ENCODE results near the gene IDI2. TPM values are rescaled to one million over a fixed set of nuclear protein-coding genes. Genes with fewer than 3 reads are reported as not detected.

IDI2 gene
- total RNA-seq, 1 donor = not detected

DNA sequence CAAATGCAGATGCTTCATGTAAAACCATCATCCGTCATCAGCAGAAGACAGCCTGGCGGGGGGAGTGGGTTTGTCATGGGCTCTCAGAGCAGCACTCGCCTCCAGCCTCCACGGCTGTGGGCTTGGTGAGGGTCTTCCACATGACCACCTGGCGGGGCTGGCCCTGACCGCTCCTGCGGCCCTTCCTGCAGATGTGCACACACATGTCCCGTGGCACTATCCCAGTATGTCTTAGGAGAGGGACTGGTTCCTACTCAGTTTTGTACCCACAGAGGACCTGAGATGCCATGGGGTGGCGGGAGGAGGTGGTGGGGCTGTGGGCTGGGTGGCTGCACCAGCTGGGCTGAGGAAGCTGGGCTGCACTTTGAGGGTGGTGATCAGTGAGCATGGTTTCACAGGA is 4.7 kb downstream of the IDI2 start:
- no peaks in the 10 kb centered on the region for H3K79me2 ChIP-seq (ENCODE audit: insufficient read depth, low read length)
- H3K4me2 ChIP-seq (ENCODE audit: insufficient read depth, low read length) = no peak overlapping the region
- no peak overlapping the region for H3K27ac ChIP-seq (ENCODE audit: low read depth, low read length)
- H3K9me3 ChIP-seq (ENCODE audit: low read depth, low read length) = no peaks in the 10 kb centered on the region
- no peaks in the 10 kb centered on the region for H3K27me3 ChIP-seq (ENCODE audit: insufficient read depth, low read length)
- H3K36me3 ChIP-seq (ENCODE audit: insufficient read depth, low read length) = peaks cover 39% of the 10 kb centered on the region
- H3K4me1 ChIP-seq (ENCODE audit: insufficient read depth, low read length) = no peaks in the 10 kb centered on the region
- no peak overlapping the region for H3K4me3 ChIP-seq (ENCODE audit: insufficient read depth, low read length)
- TF ChIP-seq, protein P1, sequence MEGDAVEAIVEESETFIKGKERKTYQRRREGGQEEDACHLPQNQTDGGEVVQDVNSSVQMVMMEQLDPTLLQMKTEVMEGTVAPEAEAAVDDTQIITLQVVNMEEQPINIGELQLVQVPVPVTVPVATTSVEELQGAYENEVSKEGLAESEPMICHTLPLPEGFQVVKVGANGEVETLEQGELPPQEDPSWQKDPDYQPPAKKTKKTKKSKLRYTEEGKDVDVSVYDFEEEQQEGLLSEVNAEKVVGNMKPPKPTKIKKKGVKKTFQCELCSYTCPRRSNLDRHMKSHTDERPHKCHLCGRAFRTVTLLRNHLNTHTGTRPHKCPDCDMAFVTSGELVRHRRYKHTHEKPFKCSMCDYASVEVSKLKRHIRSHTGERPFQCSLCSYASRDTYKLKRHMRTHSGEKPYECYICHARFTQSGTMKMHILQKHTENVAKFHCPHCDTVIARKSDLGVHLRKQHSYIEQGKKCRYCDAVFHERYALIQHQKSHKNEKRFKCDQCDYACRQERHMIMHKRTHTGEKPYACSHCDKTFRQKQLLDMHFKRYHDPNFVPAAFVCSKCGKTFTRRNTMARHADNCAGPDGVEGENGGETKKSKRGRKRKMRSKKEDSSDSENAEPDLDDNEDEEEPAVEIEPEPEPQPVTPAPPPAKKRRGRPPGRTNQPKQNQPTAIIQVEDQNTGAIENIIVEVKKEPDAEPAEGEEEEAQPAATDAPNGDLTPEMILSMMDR (IDR thresholded peaks at IDR 0.05; ENCODE audit: extremely low read depth, low read depth, low read length) = no peak
- no peak overlapping the region for H2AFZ ChIP-seq (ENCODE audit: low read length)
- H4K20me1 ChIP-seq (ENCODE audit: insufficient read depth, low read length) = peaks cover 3% of the 10 kb centered on the region
- DNase-seq (ENCODE audit: insufficient read length, low spot score, missing footprints) = no peak

DNA sequence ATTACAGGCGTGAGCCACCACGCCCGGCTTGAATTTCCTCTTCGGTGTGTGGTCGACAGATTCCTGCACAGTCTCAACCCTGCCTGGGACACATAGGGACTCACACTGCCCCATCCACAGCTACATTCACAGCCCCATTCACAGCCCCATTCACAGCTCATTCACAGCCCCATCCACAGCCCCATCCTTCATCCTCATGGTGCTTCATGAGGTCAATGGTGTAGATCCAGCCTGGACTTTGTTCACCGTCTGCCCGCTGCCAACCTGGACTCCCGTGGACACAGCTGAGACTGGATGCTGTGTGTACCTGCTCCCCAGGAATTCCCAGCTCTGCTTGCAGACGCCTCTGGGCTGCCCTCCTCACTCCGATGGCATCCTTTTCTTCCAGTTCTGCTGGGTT is 5.2 kb downstream of the IDI2 start:
- Histone ChIP-seq H3K27me3 (ENCODE audit: insufficient read depth, low read length) (no peaks in the 10 kb centered on the region), H3K9me3 (ENCODE audit: low read depth, low read length) (no peaks in the 10 kb centered on the region), H2AFZ (ENCODE audit: low read length) (no peak overlapping the region), H3K4me3 (ENCODE audit: insufficient read depth, low read length) (no peak overlapping the region), H3K79me2 (ENCODE audit: insufficient read depth, low read length) (no peaks in the 10 kb centered on the region), H3K27ac (ENCODE audit: low read depth, low read length) (no peak overlapping the region), H3K36me3 (ENCODE audit: insufficient read depth, low read length) (peaks cover 44% of the 10 kb centered on the region), H3K4me2 (ENCODE audit: insufficient read depth, low read length) (no peak overlapping the region), H3K4me1 (ENCODE audit: insufficient read depth, low read length) (no peaks in the 10 kb centered on the region), H4K20me1 (ENCODE audit: insufficient read depth, low read length) (peaks cover 4% of the 10 kb centered on the region)
- no peak for DNase-seq (ENCODE audit: insufficient read length, low spot score, missing footprints)
- TF ChIP-seq, protein P1 (IDR thresholded peaks at IDR 0.05; ENCODE audit: extremely low read depth, low read depth, low read length) = no peak

DNA sequence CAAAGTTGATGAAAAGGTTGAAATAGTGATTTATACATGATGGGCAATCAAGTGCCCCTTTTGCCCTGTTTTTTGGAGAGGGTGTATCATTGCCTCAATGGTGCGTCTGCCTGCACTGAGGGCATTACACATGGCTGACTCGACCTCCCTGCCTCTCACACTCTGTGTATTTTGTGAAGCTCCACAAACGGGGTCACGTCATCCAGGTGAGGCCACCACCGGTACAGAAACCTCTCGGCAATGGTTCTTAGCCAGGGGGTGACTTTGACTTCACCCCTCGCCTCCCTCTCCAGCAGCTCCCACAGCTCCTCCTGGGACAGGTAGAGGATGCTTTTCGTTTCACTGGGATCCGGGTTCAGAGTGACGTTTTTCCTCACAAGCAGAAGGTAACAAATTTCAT is 6.3 kb downstream of the IDI2 start:
- no peaks in the 10 kb centered on the region for H3K79me2 ChIP-seq (ENCODE audit: insufficient read depth, low read length)
- no peak overlapping the region for H3K27ac ChIP-seq (ENCODE audit: low read depth, low read length)
- no peaks in the 10 kb centered on the region for H3K9me3 ChIP-seq (ENCODE audit: low read depth, low read length)
- no peak overlapping the region for H3K4me2 ChIP-seq (ENCODE audit: insufficient read depth, low read length)
- TF ChIP-seq, protein P1 (IDR thresholded peaks at IDR 0.05; ENCODE audit: extremely low read depth, low read depth, low read length) = no peak
- H3K36me3 ChIP-seq (ENCODE audit: insufficient read depth, low read length) = peaks cover 52% of the 10 kb centered on the region
- no peak overlapping the region for H2AFZ ChIP-seq (ENCODE audit: low read length)
- DNase-seq (ENCODE audit: insufficient read length, low spot score, missing footprints) = no peak
- H3K27me3 ChIP-seq (ENCODE audit: insufficient read depth, low read length) = no peaks in the 10 kb centered on the region
- peaks cover 4% of the 10 kb centered on the region for H4K20me1 ChIP-seq (ENCODE audit: insufficient read depth, low read length)
- H3K4me1 ChIP-seq (ENCODE audit: insufficient read depth, low read length) = no peaks in the 10 kb centered on the region
- no peak overlapping the region for H3K4me3 ChIP-seq (ENCODE audit: insufficient read depth, low read length)

DNA sequence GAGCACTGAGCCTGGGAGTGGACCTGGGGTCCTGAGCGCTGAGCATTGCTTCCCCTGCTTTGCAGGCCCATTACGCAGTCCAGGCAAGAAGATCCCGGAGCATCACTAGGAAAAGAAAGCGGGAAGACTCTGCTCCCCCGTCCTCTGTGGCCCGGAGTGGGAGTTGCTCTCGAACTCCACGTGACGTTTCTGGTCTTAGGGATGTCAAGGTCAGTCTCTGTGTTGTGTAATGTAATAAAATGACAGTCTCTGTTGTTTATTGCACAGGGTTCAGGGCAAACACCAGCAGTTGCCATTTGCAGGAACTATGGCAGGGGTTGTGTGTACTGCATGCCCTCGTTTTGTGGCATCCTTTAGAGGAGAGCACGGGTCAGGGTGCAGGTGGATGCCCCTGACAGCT is 10.0 kb downstream of the IDI2 start:
- peaks cover 6% of the 10 kb centered on the region for H4K20me1 ChIP-seq (ENCODE audit: insufficient read depth, low read length)

More for the DNA sequence above, 10.0 kb downstream of the IDI2 start:
- H2AFZ ChIP-seq (ENCODE audit: low read length) = no peak overlapping the region
- no peak for DNase-seq (ENCODE audit: insufficient read length, low spot score, missing footprints)
- H3K27me3 ChIP-seq (ENCODE audit: insufficient read depth, low read length) = no peaks in the 10 kb centered on the region
- H3K4me1 ChIP-seq (ENCODE audit: insufficient read depth, low read length) = no peaks in the 10 kb centered on the region
- H3K27ac ChIP-seq (ENCODE audit: low read depth, low read length) = no peak overlapping the region
- H3K79me2 ChIP-seq (ENCODE audit: insufficient read depth, low read length) = peaks cover 2% of the 10 kb centered on the region
- H3K4me3 ChIP-seq (ENCODE audit: insufficient read depth, low read length) = no peak overlapping the region
- H3K9me3 ChIP-seq (ENCODE audit: low read depth, low read length) = no peaks in the 10 kb centered on the region
- no peak overlapping the region for H3K4me2 ChIP-seq (ENCODE audit: insufficient read depth, low read length)
- TF ChIP-seq, protein P1 (IDR thresholded peaks at IDR 0.05; ENCODE audit: extremely low read depth, low read depth, low read length) = no peak
- H3K36me3 ChIP-seq (ENCODE audit: insufficient read depth, low read length) = peaks cover 76% of the 10 kb centered on the region
